Activated CD4-positive, alpha-beta T cell treated with anti-CD3 and anti-CD28 coated beads, Interleukin-2, amount 50 U/mL, for 48 hours (primary cell): ENCODE data around the gene KIAA1586.
"Not testable (repeated sequence)": the region's sequence is repeated elsewhere in the genome, so short reads cannot be mapped to it uniquely, and the experiment has no call there.

Source experiments
- DNase-seq, 2 experiments: peaks; one replicate each; pipeline ENCODE4 v3.0.0-alpha.2; 2020

KIAA1586 gene

DNA sequence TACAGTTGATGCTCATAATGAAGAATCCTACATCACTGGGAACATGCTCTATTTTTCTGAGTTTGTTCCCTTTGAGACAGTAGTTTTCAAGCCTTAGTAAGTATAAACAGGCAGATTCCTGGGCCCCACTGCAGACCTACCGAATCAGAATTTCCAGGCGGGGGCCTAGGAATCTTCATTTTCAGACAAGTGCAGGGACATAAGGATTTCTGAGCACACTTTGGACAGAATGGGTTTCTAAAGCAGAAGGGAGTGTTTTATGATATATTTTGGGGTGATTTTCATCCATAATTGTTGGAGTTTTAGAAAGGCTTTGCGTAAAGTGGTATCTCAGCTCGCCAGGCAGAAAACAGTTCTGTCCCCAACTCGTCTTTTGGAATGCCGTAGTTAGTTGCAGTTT is 1.4 kb downstream of the KIAA1586 start:
- not testable (repeated sequence) for DNase-seq

DNA sequence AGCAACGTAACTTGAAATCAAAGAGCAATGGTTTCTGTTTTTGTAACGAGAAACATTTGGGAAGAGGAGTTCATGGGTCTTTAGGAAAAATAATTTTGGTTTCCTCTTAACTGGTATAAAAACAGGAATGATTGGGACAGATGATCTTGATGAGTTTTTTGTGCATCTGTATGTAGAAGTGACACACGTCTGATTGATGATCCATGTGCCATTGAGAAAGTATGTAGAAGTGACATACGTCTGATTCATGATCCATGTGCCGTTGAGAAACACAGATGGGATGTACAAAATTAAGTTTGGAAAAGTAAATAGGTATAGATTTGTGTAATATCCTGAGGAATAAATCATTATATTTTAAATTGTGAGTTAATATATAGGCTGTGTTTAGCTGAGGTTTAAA is 2.1 kb downstream of the KIAA1586 start:
- no peak for DNase-seq

DNA sequence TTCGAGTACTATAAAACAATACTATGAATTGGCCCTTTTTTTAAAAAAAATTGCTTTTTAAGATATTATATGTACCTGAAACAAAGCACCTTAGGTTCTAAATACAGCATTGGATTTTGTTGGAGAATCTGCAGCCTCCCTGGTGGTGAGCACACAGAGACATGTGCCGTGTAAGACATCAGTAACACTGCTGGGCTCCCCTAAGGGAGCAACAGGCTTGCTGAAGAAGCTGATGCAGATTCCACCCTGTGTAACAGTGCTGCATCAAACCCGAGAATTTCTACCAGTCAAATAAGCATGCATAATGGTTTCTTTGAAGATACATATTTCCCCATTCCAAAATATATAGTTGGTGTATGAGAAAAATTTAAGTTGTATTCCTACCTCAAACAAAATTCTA is 17.4 kb downstream of the KIAA1586 start:
- no peak for DNase-seq

DNA sequence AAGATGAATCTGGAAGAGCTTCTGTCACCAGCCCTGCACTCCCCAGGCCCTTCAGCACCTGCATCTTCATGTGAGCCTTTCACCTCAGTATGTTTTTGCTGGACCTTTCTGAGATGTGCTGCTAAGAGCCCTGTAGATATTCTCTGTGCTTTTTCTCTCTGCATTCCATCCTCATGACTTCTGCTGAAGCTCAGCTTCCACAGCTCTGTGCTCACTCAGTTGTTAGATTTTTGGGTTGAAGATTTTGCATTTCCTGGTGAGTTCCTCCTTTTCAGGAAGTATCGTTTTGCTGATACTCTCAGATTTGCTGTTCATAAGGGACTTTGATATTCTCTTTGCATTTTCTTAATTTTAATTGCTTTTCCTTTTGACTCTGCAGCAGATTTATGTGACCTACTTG is 18.3 kb downstream of the KIAA1586 start:
- no peak for DNase-seq

DNA sequence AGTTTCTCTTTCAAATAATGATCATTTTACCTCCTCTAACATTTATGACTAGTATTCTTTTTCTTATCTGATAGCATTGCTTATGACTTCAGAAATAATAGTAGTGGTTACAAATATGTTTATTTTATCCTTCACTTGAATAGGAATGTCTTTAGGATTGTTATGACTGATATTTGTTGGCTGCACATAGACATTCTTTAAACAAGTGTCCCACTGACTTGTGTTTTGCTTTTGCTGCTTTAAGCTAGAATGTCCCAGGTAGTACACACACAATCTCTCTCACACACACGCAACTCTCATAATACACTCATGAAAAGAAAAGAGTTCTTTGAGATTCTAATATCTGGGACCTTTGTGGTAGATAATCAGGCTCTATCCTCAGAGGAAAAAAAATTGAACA is 21.6 kb downstream of the KIAA1586 start:
- no peak for DNase-seq

DNA sequence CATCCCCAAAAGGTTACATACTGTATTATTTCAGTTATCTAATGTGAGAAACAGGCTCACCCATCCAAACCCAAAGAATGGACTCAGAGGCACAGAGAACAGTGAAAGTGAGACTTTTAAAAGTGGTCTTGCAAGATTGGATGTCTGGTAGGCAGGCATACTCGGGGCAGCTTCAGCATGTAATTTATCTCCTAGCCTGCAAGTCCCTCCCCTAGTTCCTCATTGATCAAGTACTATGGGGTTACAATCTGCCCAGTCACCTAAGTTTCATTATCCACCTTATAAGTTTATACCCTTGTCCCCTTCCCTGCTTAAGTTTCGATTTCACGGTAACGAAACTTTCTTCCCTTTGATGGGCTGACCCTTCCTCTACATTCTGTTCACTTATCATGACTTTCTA is 22.7 kb downstream of the KIAA1586 start:
- no peak for DNase-seq

DNA sequence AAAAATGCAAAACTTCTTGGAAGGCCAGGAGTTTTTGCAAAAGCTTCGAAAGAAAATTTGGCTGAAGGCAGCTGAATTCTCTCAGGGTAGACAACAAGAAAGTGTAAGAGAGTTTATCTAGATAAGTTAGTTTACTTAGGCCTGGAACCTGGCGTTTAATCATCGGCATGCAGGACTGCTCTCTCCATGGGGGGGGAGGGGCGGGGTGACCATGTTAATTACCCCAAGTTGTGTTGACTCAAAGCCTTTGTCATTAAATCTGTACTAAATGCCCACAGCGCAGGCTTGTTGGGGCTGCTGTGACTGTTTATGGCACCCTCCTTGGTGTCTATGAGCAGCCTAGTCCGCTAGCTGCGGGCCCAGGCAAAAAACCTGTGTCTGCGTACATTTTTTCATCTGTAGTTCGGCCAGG is 23.4 kb downstream of the KIAA1586 start:
- DNase-seq = no peak

DNA sequence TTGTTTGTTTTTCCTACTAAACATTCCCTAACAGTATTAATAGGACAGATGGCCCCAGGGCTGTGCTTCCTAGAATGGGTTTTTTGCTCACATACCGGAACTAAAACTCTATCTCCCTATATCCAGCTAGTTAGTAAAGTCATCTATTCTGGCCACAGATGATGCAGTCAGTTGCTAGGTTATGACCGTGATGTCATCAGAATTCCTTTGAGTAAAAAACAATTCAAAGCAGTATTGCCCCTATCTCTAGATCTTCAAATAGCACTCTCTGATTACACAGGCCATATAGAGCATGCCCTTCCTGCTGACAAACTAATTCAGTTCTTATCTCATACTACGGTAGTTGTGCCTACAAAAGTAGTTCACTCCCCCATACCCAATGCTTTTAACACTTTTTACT is 25.6 kb downstream of the KIAA1586 start:
- DNase-seq = no peak

DNA sequence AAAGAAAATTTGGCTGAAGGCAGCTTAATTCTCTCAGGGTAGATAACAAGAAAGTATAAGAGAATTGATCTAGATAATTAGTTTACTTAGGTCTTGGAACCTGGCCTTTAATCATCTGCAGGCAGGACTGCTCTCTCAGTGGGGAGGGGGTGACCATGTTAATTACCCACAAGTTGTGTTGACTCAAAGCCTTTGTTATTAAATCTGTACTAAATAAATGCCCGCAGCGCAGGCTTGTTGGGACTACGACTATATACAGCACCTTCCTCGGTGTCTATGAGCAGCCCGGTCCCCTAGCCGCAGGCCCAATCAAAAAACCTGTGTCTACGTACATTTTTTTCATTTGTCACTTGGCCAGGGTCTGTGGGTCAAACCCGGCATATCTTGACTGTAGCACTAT is 27.9 kb downstream of the KIAA1586 start:
- DNase-seq = no peak

DNA sequence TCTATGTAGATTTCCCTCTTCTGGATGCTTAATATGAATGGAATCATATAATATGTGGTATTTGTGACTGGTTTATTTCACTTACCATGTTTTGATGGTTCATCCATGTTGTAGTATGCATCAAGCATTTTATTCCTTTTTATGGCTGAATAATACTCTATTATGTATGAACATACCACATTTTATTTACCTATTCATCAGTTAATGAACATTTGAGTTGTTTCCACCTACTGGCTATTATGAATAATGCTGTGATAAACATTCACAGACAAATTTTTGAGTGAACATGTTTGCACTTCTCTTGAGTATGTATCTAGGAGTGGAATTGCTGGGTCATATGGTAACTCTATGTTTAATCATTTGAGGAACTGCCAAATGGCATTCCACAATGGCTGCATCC is 28.6 kb downstream of the KIAA1586 start:
- no peak for DNase-seq

DNA sequence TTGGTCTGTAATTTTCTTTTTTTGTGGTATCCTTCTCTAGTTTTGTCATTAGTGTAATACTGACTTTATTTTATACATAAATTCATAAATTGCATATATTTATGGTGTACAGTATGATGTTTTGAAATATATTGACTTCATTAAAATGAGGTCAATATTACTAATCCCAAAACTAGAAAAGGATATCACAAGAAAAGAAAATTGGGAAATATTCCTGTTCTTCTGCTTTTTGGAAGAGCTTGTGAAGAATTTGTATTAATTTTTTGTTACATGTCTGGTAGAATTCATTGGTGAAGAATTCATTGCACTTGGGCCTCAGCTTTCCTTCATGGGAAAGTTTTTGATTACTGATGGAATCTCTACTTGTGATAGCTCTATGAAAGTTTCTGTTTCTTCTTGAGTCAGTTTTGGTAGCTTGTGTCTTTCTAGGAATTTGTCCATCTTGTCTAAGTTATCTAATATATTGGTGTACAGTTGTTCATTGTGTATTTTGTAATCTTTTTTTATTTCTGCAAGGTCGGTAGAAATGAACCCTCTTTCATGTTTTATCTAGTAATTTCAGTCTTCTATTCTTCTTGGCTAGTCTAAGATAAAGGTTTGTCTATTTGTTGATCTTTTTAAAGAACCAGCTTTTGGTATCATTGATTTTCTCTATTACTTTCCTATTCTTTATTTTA is 32.2 kb downstream of the KIAA1586 start:
- no peak for DNase-seq

DNA sequence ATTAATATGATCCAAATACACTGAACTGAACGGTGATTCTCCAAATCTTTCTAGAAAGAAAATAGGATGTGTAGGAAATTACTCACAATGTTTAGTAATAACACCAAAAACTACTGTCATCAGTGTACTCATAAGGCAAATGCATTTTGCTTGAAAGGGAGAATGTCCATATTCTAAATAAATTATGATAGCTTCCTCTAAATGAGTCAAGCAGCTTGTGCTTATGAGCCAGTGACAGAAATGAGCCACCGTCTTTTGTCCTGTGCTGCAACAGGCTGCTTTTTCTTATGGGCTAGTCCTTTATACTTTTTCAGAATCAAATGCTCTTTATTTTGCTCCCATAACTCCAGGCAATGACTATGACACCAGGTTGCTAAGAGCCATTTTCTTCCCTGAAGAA is 39.0 kb downstream of the KIAA1586 start:
- DNase-seq = no peak

DNA sequence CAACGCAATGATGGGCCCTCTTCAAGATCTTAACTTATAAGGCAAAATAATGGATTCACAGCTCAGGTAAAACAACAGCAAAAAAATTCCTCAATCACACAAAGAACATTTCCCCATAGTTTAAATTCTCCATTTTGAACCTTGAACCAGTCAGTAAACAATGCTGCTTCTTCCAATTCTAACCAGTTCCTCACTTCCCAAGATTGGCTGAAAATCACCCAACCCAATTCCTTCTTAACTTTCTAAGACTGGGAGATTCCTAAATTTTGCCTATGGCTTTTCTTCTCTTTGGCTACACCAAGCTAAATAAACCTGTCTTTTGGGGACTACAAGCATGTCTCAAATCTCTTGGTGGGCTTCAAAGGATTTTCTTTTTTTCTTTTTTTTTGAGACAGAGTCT is 40.4 kb downstream of the KIAA1586 start:
- DNase-seq = no peak

DNA sequence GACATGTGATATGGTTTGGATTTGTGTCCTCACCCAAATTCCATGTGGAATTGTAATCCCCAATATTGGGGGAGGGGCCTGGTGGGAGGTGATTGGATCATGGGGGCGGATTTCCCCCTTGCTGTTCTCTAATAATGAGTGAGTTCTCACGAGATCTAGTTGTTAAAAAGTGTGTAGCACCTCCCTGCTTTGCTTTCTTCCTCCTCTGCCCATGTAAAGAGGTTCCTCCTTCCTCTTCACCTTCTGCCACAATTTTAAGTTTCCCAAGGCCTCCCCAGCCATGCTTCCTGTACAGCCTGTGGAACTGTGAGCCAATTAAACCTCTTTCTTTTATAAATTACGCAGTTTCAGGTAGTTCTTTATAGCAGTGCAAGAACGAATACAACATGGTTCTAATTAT is 41.4 kb downstream of the KIAA1586 start:
- no peak for DNase-seq

DNA sequence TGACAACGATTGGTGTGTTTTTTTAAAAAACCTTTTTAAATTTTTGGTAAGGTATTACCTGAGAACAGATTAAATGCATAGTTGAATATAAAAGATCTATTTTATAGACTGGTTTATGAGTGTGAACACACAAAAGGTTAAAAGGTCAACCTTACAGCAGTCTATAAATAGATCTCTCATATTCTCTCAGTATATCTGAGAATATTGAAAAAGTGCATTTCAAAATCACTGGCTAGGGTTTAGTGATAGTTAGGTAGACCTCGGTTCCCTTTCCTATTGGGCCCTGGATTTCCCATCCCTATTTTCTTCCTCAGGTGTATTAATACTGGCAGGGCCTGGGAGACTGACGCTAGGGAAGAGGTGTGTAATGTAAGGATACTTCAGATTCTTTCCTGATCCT is 42.8 kb downstream of the KIAA1586 start:
- DNase-seq = no peak

DNA sequence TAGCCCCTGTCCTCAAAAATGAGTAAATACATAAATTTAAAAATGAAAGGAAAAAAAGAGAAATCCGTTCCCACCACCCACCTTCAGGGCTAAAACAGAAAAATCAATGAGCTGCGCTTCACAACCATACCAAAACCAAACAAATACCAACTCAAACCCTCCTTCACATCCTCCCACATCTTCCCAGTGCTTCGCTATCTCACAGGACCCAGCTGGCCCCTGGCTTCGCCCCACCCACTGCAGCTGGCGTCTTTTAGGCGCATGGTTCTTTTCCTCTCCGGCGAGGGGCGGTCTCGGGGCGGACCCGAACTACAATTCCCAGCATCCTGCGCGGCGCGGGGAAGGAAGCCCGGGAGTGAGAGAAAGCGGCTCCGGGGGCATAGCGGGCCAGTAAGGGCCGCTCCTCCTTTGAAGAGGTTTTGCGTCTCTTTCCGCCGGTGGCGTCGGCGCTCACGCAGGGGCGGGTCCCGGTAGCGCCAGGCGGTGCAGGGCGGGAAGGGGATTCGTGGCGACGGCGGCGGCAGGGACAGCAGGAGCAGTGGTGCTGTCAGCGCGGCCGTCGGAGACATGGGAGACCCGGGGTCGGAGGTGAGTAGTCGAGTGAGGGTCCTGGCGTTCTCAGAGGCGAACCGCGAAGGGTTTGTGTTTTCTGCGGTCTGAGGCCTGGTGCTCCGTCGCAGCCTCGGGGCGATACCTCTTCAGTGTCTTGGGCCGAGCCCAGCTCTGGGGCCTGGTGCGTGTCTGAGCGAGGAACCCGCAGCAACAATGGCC is 43.4 kb downstream of the KIAA1586 start, which contains the start of gene ZNF451:
Gene ZNF451 (plus strand): TSS at position 502 of the 771 bp plus-strand sequence. CDS start 66 bp downstream, at position 568.
- DNase-seq = peak; percentile 98 to 99

DNA sequence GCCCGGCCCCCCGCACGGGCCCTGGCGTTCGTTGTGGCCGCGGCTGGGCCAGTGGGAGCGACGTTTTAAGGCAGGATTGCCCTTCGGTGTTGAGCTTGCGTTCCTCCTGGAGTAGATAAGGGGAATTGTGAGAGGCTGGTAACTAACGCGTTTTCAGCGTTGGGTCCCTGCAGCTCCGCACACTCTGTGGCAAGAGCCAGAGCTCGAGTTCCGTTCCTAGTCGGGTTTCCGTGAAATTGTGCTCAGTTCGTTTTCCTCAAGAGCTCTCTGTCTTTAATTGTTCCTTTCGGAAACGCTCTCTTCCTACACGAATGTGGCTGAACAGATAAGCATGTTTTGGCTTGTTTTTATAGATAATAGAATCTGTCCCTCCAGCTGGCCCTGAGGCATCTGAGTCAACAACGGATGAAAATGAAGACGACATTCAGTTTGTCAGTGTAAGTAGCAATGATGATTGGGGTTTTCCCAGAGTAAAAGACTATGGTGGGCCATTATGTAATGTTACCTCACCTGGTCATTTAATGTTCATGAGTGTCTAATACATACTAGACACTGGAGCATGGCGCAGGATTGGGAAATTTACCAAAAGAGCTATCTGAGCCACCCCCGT is 44.1 kb downstream of the KIAA1586 start:
- not testable (repeated sequence) for DNase-seq

DNA sequence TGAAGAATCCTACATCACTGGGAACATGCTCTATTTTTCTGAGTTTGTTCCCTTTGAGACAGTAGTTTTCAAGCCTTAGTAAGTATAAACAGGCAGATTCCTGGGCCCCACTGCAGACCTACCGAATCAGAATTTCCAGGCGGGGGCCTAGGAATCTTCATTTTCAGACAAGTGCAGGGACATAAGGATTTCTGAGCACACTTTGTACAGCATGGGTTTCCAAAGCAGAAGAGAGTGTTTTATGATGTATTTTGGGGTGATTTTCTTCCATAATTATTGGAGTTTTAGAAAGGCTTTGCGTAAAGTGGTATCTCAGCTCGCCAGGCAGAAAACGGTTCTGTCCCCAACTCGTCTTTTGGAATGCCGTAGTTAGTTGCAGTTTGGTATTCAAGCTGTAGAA is 44.9 kb downstream of the KIAA1586 start:
- not testable (repeated sequence) for DNase-seq

DNA sequence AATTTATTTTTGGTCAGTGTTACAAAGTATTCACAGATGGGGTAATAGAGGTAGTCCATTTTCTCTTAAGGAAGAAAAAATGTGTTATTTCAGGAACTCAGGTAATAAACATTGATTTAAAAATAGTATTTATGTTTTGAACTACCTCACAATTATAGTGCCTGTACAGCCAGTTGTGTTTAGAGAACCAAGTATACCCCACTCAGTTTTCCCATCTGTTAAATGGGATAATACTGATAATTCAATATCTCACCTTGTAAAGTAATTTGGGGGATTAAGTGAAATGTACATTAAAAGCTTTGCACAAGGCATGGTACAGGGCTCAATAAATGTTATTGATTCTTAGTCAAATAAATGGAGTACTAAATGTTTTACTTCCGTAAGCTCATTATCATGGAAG is 48.2 kb downstream of the KIAA1586 start:
- DNase-seq = no peak

DNA sequence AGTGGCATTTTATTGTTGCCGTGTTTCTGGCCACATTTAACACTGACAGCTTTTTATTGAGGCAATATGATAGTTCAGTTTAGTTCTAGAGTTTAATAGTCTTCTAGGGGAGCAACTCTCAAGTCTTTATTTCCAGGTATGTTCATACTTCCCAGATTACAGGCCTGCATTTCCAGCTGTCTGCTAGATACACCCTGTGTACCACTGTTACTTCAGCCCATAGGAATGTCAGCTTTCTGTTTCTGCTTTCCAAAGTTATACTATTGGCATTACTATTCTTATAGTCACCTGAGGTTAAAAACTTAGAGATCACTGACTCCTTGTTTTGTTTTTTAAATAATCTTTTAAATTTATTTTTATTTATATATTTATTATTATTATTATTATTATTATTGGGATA is 51.1 kb downstream of the KIAA1586 start:
- DNase-seq = no peak

DNA sequence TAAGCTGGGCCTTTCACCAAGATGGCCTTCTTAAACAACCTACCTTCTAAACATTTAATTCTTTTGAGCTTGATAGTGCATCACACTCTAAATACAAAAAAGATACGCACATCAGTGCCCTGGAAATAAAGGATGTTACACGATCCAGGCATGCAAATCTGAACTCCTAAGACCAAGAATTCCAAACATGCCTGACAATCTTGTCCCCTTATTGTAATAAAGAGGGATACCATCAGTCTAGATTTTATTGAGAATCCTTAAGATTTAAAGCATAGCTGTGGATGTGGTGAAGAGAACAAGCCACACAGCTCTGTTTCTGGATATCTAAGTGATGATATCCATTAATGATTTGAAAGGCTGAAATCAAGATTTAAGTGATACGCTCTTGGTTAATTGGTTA is 56.5 kb downstream of the KIAA1586 start:
- no peak for DNase-seq

DNA sequence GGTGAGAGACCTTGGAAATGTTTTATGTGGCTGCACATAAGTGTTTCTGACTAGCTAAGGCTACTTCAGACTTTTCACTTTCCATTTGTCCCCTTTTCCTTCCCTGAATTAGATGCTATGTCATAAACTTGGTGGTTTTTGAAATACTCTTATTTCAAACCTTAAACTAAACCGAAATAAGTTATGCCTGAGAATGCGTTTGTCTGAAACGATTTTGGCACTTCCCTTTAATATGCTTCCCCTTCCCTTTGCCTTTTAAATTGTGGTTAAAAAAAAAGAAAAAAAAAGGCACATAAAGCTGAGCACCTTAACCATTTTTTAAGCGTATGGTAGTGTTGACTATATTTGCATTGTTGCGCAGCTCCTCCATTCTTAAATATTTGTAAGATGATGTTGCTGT is 57.8 kb downstream of the KIAA1586 start:
- DNase-seq = no peak
